HG02759 (cell line): ENCODE data around the gene ATP11A.
A peak's percentile ranks its signal among the peaks of the same experiment; 100 is the strongest.

Experiments
- ATAC-seq: cut with Tn5 transposase; IDR thresholded peaks from one replicate; pipeline ENCODE4 v1.9.1; 2021; ENCODE audit warnings: mild to moderate bottlenecking, moderate library complexity; ENCODE audit not compliant: unreplicated experiment

Gene ATP11A

DNA sequence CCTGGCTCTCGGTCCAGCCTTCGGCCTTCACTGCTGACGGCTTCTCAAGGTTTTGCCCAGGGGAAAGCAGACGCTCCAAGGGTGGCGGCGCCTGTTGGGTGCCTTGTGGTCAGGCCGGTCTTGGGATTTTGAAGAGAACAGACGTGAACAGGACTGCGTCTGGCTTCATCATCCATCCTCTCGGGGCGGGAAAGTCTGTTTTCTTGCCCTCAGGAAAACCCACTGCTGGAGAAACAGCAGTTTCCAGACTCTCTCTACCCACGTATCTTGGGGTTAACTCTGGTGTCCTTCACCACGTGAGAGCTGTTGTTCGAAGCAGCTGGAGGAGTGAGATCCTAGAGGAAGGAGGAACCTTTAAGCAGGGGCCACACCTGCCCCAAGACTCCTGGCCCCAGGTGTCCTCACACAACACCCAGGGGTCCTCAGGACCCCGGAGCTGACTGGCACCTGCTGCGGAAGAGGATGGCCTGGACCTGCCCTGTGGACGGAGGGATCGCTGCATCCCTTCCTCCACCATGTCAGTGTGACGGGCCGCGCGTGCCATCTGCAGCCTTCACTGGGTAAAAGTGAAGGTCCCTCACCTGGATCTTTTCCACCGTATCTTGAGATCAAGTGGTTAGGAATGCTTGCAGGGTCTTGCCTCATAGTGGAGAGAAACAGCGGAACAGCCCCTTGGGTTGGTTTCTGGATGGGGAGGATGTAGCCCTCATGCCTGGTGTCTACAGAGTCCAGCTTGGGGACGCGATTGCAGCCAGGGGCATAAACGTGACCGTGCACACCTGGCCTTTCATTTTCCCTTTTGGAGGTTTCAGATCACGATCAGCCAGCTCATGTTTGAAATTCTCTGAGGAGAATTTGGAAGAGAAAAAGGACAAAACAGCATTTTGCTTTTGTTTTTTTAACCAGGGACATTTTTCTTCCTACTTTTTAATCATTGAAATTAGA is 209.7 kb downstream of the ATP11A start:
- no peak for ATAC-seq

GRCh38 chr13:112900226-112900600 is 210.4 kb downstream of the ATP11A start:
- ATAC-seq = no peak

- no peak for ATAC-seq
These were observed 210.9 kb downstream of the ATP11A start for GRCh38 chr13:112900691-112901091.

- no peak for ATAC-seq
These were observed 212.3 kb downstream of the ATP11A start for GRCh38 chr13:112902101-112902651.

DNA sequence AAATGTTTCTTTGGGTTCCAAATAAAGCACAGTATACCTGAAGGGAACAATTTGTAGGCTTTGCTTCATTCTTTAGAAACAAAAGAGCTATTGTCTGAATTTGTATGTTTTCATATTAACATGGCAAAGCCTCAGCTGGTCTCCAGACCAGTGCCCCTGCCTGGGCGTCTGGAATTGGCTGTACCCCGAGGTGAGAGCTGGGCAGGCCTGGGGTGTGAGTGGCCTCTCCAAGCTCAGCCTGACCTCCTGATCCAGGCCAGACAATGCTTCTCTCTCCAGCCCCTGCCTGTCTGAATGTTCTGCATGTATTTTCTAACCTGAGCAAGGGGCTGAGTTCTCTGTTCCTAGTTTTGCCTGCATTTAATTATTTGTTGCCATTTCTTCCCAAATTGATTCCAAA is 212.8 kb downstream of the ATP11A start:
- no peak for ATAC-seq

DNA sequence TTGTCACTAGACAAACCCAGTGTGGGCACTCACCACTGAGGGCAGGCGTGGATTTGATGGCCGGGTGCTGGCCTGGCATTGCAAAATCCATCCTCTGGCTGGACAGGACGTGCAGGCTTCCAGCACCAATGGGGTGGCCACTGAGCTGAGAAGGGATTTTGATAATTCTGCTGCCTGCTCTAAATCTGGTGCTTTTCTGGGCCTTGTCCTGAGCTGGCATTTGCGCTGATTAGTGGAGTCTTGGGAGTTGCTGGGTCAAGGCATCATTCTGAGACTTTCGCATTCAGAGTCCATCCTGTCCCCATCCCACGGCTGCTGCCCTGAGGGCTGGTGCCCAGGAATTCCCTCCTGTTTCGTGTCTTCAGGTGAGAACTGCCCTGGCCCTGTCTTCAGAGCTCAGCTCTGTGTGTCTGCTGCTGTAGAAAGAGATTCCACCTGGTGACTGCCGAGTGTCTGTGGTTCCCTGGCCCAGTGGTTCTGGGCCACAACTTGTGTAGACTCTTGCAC is 213.3 kb downstream of the ATP11A start:
- no peak for ATAC-seq

- ATAC-seq = no peak
These were observed 213.9 kb downstream of the ATP11A start for GRCh38 chr13:112903606-112904195.

GRCh38 chr13:112904436-112904960 is 214.7 kb downstream of the ATP11A start:
- ATAC-seq = no peak

- no peak for ATAC-seq
These were observed 215.2 kb downstream of the ATP11A start for GRCh38 chr13:112905086-112905485.

GRCh38 chr13:112905619-112905989 is 215.8 kb downstream of the ATP11A start:
- no peak for ATAC-seq

DNA sequence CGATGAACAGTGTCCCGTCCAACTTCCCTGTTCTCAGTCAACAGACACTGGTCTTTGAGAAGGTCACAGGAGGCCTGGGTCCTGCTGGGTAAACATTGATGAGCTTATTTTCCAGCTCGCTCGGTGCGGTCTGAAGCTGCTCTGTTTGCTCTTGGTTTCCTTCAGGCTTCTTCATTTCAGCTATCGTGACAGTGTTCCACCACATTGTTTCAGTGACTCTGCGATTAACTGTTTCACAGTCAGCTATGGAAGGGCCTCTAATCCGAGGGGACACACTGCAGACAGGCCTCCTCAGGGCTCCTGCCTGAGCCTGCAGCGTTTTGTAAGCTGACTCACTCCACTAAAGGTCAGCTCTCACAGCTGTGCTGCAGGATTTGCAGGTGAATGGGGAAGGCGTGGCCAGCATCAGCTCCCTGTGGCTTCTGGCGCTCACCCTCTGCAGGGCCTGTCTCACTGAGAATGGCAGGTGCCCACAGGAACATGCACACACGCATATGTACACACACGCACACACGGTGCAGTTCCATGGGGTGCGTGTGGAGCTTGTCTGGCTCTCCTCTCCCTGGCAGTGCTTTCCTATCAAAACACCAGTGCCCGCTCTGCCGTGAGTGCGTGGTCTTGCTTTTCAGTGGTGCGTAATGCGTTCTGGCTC is 216.3 kb downstream of the ATP11A start:
- ATAC-seq = no peak

GRCh38 chr13:112907286-112907685 is 217.4 kb downstream of the ATP11A start:
- ATAC-seq = no peak

DNA sequence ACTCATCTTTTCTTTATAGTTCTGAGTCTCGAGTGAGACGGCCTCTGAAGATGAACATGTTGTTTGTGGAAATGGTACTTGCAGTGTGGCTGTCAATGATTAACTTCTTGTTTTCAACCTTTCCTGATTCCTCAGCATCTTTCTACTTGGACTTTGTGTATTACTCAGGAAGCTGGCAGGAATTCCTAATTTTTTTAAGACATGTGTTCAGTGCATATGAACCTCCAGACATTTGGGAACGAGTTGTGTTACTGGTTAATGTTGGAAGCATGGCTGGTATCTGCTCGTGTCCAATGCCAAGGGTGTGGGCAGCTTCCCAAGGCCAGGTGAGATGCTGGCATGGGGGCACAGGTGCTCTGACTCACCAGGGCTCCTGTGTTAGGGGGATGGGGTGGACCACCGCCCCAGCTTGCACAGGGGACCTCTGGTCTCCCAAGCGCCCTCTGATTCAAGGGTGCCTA is 218.1 kb downstream of the ATP11A start:
- ATAC-seq = no peak

GRCh38 chr13:112908342-112908741 is 218.5 kb downstream of the ATP11A start:
- ATAC-seq = peak; percentile 53

- ATAC-seq = no peak
These were observed 220.2 kb downstream of the ATP11A start for GRCh38 chr13:112910016-112910415.

DNA sequence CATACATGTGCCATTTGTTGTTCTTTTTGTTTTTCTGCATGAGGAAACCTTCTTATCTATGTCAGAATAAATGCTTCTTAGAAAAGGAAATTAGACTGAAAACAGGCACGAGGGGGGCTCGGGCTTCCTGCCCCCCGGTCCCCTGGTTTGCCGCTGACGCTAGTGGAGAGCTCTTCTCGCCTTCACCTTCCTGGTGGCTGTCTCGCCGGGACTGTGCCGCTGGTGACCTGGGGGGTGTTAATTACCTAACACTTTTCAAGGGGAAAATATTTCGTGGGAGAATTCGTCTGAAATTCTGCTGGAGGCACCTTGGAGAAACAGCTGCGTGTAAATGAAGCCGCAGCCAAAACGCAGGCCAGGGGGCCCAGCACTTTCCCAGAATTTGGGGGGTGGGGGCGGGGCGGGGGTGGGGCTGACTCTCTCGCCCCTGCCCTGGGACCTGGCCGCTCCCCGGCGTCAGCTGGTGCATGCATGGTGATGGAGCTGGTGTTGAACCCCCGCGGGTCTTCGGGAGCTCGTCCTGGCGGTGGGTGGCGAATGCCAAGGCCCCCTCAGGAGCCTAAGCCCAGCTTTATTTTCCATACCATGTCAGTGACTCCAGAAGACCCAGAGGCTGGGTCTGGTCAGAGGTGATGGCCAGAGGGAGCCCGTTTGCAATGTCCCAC is 220.9 kb downstream of the ATP11A start:
- no peak for ATAC-seq

- ATAC-seq = no peak
These were observed 221.5 kb downstream of the ATP11A start for GRCh38 chr13:112911285-112911701.

- ATAC-seq = no peak
These were observed 222.0 kb downstream of the ATP11A start for GRCh38 chr13:112911883-112912282.

GRCh38 chr13:112912726-112913440 is 223.0 kb downstream of the ATP11A start:
- ATAC-seq = no peak

GRCh38 chr13:112916296-112916695 is 226.5 kb downstream of the ATP11A start:
- ATAC-seq = no peak
